Left ventricle myocardium inferior (tissue), 1 donor: ENCODE measurements around the gene CLDND2. TPM values are rescaled to one million over a fixed set of nuclear protein-coding genes. Genes with fewer than 3 reads are reported as not detected.

Experiments used
- DNase-seq: peaks from one replicate; pipeline ENCODE4 v3.0.0-alpha.2; 2020
- H3K27ac ChIP-seq: fragments of 200-600 bp; replicated peaks from 2 replicates; pipeline ENCODE4 v1.8.0; 2021
- H3K27me3 ChIP-seq: fragments of 200-600 bp; 2 replicates; pipeline ENCODE4 v1.8.0; 2021; ENCODE audit warnings: low read depth
- H3K36me3 ChIP-seq: fragments of 200-600 bp; 2 replicates; pipeline ENCODE4 v1.8.0; 2021
- H3K4me1 ChIP-seq: fragments of 200-600 bp; 2 replicates; pipeline ENCODE4 v1.8.0; 2021
- H3K4me3 ChIP-seq: fragments of 200-600 bp; 2 replicates; pipeline ENCODE4 v1.8.0; 2021; ENCODE audit warnings: mild to moderate bottlenecking, moderate library complexity
- H3K9me3 ChIP-seq: fragments of 200-600 bp; replicated peaks from 2 replicates; pipeline ENCODE4 v1.8.0; 2021
- intact Hi-C: fragments of 100-400 bp; cut with micrococcal nuclease; formaldehyde crosslinking; loops from one replicate; pipeline ENCODE4 v1.11.0; 2022
- total RNA-seq: library from RNA; stranded (reverse); fragmentation: NEBNext Ultra II Directional; extraction: Animal tissue kit (Norgen Biotek cat#: 25700); gene quantifications from one replicate; pipeline ENCODE4 v1.2.1, GENCODE V29; 2021
- TF ChIP-seq, protein P1 (sequence below): fragments of 200-600 bp; IDR thresholded peaks from 2 replicates; pipeline ENCODE4 v1.8.0; 2021; ENCODE audit warnings: antibody characterized with exemption, mild to moderate bottlenecking, borderline replicate concordance
- donor health status: DM: no; HTN: yes; CAD: no; lungs with severe emphysema.

CLDND2 gene
- total RNA-seq, 1 donor from 2014 or later, result 1.5 TPM

DNA sequence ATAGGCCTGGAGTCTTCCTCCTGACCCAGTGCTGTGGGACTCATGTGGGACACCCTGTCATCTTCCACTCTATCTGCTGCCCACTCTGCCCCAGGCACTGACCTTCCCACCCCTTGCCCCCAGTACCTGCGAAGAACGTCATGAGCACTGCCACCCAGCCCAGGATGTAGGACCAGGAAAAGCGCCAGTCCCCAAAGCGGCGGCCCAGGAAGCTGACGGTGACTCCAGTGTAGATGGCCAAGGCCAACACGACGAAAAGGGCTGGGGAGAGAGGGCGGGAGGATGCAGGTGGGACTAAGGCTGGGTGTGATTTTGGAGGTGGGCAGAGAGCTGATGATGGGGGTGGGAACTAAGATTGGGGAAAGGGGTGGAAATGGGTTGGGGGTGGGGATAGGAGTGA is 11.6 kb upstream of the CLDND2 start:
- intact Hi-C loops, result no loop called here
- Histone ChIP-seq H3K9me3 (peaks cover 7% of the 10 kb centered on the region), H3K27ac (no peak overlapping the region), H3K4me3 (no peak overlapping the region), H3K27me3 (no peaks in the 10 kb centered on the region), H3K36me3 (no peaks in the 10 kb centered on the region), H3K4me1 (no peaks in the 10 kb centered on the region)
- TF ChIP-seq, protein P1, sequence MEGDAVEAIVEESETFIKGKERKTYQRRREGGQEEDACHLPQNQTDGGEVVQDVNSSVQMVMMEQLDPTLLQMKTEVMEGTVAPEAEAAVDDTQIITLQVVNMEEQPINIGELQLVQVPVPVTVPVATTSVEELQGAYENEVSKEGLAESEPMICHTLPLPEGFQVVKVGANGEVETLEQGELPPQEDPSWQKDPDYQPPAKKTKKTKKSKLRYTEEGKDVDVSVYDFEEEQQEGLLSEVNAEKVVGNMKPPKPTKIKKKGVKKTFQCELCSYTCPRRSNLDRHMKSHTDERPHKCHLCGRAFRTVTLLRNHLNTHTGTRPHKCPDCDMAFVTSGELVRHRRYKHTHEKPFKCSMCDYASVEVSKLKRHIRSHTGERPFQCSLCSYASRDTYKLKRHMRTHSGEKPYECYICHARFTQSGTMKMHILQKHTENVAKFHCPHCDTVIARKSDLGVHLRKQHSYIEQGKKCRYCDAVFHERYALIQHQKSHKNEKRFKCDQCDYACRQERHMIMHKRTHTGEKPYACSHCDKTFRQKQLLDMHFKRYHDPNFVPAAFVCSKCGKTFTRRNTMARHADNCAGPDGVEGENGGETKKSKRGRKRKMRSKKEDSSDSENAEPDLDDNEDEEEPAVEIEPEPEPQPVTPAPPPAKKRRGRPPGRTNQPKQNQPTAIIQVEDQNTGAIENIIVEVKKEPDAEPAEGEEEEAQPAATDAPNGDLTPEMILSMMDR, result no peak
- DNase-seq, result no peak

DNA sequence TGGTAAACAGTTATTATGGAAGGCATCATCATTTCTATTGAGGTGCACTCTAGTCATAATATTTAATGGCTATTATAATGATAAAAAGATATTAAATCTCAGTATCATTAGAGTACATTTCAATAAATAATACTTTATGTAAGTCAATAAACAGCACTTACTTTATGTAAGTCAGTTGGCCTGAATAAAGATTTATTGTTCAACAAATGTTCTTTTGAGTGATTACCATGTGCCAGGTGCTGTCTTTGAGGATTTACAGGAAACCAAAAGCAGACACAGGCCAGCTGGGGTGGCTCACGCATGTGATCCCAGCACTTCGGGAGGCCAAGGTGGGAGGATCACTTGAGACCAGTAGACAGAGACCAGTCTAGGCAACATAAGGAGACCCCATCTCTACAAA is 8.6 kb upstream of the CLDND2 start:
- H3K27ac ChIP-seq, result no peak overlapping the region
- H3K4me1 ChIP-seq, result no peaks in the 10 kb centered on the region
- H3K36me3 ChIP-seq, result no peaks in the 10 kb centered on the region
- H3K9me3 ChIP-seq, result peaks cover 7% of the 10 kb centered on the region
- TF ChIP-seq, protein P1, result no peak
- no peak for DNase-seq
- H3K27me3 ChIP-seq, result no peaks in the 10 kb centered on the region
- no peak overlapping the region for H3K4me3 ChIP-seq
- intact Hi-C loops, result no loop called here

DNA sequence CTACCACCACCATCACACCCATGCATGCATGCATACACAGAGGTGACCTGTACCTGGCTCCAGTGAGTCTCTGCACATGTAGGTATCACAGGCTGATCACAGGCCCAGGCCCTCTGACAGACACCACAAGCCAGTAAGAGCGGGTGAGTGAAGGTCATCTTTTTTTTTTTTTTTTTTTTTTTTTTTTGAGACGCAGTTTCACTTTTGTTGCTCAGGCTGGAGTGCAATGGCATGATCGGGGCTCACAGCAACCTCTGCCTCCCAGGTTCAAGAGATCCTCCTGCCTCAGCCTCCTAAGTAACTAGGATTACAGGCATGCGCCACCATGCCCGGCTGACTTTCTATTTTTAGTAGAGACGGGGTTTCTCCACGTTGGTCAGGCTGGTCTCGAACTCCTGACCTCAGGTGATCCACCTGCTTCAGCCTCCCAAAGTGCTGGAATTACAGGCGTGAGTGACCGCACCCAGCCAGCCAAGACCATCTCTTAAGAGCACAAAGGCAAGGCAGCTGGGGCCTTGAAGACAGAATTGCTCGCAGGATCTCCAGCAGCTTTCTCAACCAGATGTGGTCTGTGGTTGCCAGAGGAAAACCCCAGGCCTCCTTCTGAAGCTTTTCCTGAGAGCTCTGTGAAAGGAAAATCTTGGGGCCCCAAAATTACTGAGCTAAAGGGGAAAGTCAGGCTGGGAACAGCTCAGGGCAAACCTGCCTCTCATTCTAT is 6.9 kb upstream of the CLDND2 start:
- intact Hi-C loops, result no loop called here

DNA sequence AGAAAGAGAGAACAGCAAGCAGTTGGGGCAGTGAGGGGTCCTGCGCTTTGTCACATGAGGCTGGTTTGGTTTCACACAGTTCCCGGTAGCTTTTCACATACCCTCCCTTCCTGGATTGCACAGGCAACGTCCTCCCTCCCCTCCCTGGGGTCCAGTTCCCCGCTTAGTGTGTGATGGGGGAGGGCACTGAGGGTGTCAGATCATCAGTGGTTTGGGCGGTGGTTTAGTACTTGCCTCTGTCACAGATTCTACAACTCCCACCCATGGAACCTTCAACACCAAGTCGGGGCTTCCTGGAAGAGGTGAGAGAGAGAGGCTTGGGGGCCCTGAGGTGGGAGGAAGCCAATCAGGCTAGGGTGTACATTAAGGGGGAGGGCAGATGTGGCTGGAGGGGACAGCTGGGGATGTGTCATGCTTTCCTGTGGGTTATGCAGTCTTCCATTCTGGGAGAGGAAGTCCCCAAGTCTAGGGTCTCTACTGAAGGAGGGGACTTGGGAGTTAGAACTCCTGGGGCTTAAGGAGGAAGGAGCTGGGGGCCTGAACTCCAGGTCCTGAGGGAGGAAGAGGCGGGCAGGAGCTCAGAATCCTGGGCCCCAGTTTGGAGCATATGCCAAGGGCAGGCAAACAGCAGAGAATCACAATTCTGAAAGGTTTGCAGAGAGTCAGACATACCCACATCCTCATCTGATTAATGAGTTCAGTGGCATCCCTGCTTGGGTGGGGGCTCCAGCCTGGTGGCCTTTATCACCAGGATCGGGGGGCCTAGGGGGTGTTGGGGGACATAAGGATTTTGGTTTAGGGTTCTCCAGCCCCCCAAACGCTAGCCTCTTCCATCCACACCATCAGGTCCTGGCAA is 4.1 kb upstream of the CLDND2 start, which contains the start of gene NKG7:
Gene NKG7 (minus strand): TSS at position 6 of the 856 bp plus-strand sequence. CDS start 119 bp downstream, outside the sequence.
- no peak for DNase-seq
- intact Hi-C loops, result no loop called here
- no peak within 1 kb of the TSS for H3K4me3 ChIP-seq
- H3K27me3 ChIP-seq, result no peaks in the 10 kb centered on the region
- no peaks in the 10 kb centered on the region for H3K36me3 ChIP-seq
- no peaks in the 10 kb centered on the region for H3K9me3 ChIP-seq
- no peak within 1 kb of the TSS for H3K27ac ChIP-seq
- peaks cover 7% of the 10 kb centered on the region for H3K4me1 ChIP-seq
- TF ChIP-seq, protein P1, result no peak

More for the DNA sequence above, 6.9 kb upstream of the CLDND2 start:
- no peak for DNase-seq
- no peak overlapping the region for H3K27ac ChIP-seq
- no peak overlapping the region for H3K4me3 ChIP-seq
- H3K36me3 ChIP-seq, result no peaks in the 10 kb centered on the region
- no peaks in the 10 kb centered on the region for H3K9me3 ChIP-seq
- TF ChIP-seq, protein P1, result no peak
- no peaks in the 10 kb centered on the region for H3K27me3 ChIP-seq
- H3K4me1 ChIP-seq, result no peaks in the 10 kb centered on the region

DNA sequence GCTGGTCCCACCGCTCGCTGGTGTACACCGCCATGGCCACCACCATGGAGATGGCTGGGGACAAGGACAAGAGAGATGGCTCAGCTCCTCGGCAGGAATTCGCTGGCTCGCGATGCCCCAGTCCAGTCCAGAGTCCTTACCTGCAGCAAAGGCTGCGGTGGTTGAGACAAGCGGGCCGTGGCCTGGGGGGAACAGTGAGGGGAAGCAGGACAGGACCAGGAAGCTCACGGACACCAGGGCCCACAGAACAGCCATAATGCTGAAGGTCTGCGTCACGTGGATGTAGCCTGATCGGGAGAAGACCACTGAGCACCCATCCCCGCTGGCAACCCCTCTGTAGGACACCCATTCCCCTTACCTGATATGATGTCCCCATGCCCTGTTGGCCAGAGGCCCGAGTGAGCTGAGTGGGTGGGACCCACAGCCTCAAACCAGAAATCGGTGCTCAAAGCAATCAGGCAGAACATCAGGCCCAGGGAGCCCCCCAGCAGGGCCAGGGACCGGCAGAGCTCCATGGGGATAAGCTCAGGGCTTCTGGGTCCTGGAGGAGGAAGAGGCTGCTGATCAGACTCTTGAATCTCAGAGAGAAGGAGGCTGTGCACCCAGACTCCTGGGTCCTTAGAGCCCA is 3.3 kb upstream of the CLDND2 start:
- H3K9me3 ChIP-seq, result no peaks in the 10 kb centered on the region
- DNase-seq, result no peak
- intact Hi-C loops, result no loop called here
- no peak overlapping the region for H3K27ac ChIP-seq
- no peaks in the 10 kb centered on the region for H3K27me3 ChIP-seq
- peaks cover 12% of the 10 kb centered on the region for H3K4me1 ChIP-seq
- H3K36me3 ChIP-seq, result no peaks in the 10 kb centered on the region
- H3K4me3 ChIP-seq, result no peak overlapping the region
- TF ChIP-seq, protein P1, result no peak
